Measurements from ENCODE around the gene EPB41L2.

The EPB41L2 gene

GRCh38 chr6:130863415-130864230 is 199.4 kb downstream of the EPB41L2 start:
- H3K27ac ChIP-seq = no peak overlapping the region
- TF ChIP-seq CTCF (IDR thresholded peaks at IDR 0.05; ENCODE audit: low read depth, low read length, missing control alignments) = no peak
- no peaks in the 10 kb centered on the region for H3K27me3 ChIP-seq (replicated peaks)
- peaks cover 8% of the 10 kb centered on the region for H3K36me3 ChIP-seq (replicated peaks)
- no peak for DNase-seq
- in situ Hi-C loops (cut with HindIII; ENCODE audit: low pct_ligation_motif_present, low sequenced_read_pairs) = no loop called here
- no peak overlapping the region for H3K4me3 ChIP-seq (ENCODE audit: low read depth, low read length)

- no peak overlapping the region for H3K4me3 ChIP-seq (ENCODE audit: low read depth, low read length)
- no peaks in the 10 kb centered on the region for H3K27me3 ChIP-seq (replicated peaks)
- in situ Hi-C loops (cut with HindIII; ENCODE audit: low pct_ligation_motif_present, low sequenced_read_pairs) = no loop called here
- no peak for DNase-seq
- no peak overlapping the region for H3K27ac ChIP-seq
- no peak for TF ChIP-seq CTCF (IDR thresholded peaks at IDR 0.05; ENCODE audit: low read depth, low read length, missing control alignments)
- H3K36me3 ChIP-seq (replicated peaks) = peaks cover 8% of the 10 kb centered on the region
These were observed 200.7 kb downstream of the EPB41L2 start for GRCh38 chr6:130862370-130862769.

DNA sequence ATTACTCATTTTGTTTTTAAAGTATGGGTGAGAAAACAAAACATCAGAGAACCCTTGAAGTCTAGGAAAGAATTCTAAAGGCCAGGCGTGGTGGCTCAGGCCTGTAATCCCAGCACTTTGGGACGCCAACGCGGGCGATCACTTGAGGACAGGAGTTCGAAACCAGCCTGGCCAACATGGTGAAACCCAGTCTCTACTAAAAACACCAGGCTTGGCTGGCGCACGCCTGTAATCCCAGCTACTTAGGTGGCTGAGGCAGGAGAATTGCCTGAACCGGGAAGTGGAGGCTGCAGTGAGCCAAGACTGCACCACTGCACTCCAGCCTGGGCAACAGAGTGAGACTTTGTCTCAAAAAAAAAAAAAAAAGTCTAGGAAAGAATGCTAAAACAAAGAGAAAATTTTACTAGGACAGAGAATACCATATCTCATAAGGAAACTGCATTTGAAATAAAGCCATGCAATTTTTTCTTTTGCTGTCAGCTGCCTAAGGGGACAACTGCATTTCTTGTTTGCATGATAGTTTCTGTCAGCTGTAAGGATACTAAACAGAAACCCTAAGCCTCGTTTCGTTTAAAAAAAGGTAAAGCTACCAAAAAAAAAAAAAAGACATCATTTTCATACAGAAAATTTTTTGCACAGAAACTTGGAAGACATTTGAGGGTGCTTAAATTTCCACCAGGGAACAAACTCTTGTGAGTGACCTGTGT is 203.7 kb downstream of the EPB41L2 start:
- no peaks in the 10 kb centered on the region for H3K27me3 ChIP-seq (replicated peaks)
- in situ Hi-C loops (cut with HindIII; ENCODE audit: low pct_ligation_motif_present, low sequenced_read_pairs) = no loop called here

GRCh38 chr6:130858498-130859160 is 204.4 kb downstream of the EPB41L2 start:
- Histone ChIP-seq H3K36me3 (replicated peaks) (peaks cover 8% of the 10 kb centered on the region), H3K27ac (no peak overlapping the region), H3K4me3 (ENCODE audit: low read depth, low read length) (no peak overlapping the region), H3K27me3 (replicated peaks) (no peaks in the 10 kb centered on the region)
- in situ Hi-C loops (cut with HindIII; ENCODE audit: low pct_ligation_motif_present, low sequenced_read_pairs) = no loop called here
- TF ChIP-seq CTCF (IDR thresholded peaks at IDR 0.05; ENCODE audit: low read depth, low read length, missing control alignments) = no peak
- DNase-seq = no peak

More for the DNA sequence above, 203.7 kb downstream of the EPB41L2 start:
- no peak overlapping the region for H3K27ac ChIP-seq
- no peak overlapping the region for H3K4me3 ChIP-seq (ENCODE audit: low read depth, low read length)
- peaks cover 8% of the 10 kb centered on the region for H3K36me3 ChIP-seq (replicated peaks)
- no peak for DNase-seq
- TF ChIP-seq CTCF (IDR thresholded peaks at IDR 0.05; ENCODE audit: low read depth, low read length, missing control alignments) = no peak

GRCh38 chr6:130858054-130858453 is 205.0 kb downstream of the EPB41L2 start:
- no peak overlapping the region for H3K27ac ChIP-seq

More at GRCh38 chr6:130858054-130858453, 205.0 kb downstream of the EPB41L2 start:
- Histone ChIP-seq H3K36me3 (replicated peaks) (peaks cover 4% of the 10 kb centered on the region), H3K27me3 (replicated peaks) (no peaks in the 10 kb centered on the region), H3K4me3 (ENCODE audit: low read depth, low read length) (no peak overlapping the region)
- in situ Hi-C loops (cut with HindIII; ENCODE audit: low pct_ligation_motif_present, low sequenced_read_pairs) = no loop called here
- no peak for TF ChIP-seq CTCF (IDR thresholded peaks at IDR 0.05; ENCODE audit: low read depth, low read length, missing control alignments)
- no peak for DNase-seq

Measured in brain microvascular endothelial cell (primary cell).